GM19025 (cell line): Measurements from ENCODE around the gene NOC3L.

Experiments
- ATAC-seq: cut with Tn5 transposase; IDR thresholded peaks from one replicate; pipeline ENCODE4 v1.9.1; 2021; ENCODE audit warnings: mild to moderate bottlenecking, low read depth, moderate library complexity; ENCODE audit not compliant: unreplicated experiment

NOC3L gene

DNA sequence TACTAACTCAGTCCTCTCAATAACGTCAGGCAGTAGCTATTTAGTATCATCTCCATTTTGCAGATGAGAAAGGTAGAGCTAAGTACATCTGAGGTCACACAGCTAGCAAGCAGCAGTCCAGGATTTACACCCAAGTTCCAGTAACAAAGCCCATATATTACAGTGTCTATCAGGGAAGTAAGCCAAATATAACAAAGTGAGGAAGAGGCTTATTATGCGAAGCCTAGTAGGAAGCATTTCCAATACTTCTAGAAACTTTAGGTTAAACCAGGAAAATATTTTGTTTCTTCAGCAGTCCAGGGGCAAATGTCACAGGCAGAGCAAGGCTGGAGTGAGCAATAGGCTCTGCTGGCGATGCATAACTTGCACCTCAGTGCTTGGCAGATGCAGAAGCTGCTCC is 53.9 kb downstream of the NOC3L start:
- no peak for ATAC-seq

DNA sequence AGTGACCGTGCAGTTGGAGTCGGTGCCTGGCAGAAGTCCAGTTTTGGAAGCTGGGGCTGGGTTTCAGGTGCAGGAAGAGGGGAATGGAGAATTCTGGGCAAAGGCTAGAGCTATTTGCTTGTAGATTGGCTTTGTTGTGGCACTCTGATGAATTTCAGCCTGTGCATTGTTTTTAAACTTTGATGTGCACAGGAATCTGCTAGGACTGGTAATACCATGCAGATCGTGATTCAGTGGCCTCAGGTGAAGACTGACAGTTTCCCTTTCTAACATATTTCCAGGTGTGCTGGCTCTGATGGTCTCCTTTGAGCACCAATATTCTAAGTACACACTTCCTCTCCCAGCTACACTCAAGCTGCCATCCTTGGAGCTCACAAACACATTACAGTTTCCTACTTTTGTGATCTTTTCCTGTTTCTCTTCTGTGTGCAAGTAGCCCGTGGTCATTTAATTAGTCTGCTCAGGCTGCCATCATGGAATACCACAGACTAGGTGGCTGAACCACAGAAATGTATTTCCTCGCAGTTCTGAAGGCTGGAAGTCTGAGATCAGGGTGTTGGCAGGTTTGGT is 55.6 kb downstream of the NOC3L start:
- no peak for ATAC-seq

DNA sequence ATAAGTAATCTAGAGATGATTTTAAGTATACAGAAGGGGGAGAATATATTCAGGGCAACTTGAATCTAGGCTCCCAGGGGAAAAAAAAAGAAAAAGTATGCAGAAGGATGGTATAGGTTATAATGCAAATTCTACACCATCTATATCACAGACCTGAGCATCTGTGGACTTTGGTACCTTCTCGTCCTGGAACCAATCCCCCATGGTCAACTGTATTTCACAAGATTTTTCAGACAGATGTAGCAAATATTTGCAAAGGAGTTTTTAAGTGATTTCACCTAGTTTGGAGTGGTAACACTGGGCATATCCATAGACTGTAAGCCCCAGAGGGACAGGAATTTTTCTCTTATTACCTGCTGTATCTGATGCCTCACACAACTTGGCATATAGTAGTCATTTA is 58.8 kb downstream of the NOC3L start:
- ATAC-seq: no peak

DNA sequence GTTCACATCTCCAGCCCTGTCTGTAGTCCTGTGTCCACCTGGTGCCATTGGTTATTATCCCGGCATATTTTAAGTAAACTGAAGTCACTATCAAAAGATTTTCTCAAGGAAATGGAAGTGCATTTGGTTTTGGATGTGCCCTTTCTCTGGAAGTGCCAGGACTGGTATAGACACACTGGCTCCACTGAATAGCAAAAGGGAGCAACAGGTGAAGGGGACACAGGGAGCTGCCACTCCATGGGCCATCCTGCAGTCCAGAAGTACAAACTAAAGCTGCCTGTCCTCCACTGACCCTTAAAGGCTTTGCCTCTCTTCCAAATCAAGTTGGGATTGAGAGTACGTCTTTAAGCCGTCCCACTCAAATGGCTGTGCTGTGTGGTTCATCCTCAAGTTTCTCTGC is 62.7 kb downstream of the NOC3L start:
- ATAC-seq: no peak

DNA sequence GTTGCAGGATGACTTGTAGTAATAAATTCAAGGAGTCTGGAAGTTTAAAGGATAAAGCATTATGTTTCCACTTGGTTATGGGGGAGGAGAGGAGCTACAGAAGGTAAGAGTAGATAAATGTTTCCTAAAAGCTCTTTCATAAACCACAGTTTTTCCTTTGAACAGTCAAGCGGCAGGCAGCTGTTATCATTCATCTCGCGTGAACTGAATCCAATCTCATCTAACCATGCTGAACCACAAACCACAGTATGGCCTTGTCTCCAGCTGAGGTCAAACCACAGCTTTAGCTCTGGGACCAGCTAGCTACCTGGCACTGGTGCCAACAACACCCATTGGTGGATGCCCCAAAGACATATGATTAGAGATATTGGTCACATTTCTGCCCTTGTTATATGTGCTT is 63.3 kb downstream of the NOC3L start:
- no peak for ATAC-seq

DNA sequence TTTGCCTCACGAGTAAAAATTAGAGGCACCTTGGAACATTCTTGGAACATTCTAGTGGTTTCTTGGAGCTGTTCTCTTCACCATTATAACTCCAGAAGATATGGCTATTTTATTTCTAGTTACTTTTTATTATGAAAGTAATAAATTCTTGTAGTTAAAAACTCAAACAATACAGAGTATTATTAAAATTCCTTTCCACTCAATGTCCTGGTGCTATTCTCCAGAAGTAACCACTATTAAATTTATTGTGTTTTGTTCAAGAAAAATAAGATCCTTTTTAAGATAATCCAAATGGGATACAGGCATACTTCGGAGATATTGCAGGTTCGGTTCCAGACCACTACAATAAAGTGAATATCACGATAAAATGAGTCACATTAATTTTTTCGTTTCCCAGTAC is 68.6 kb downstream of the NOC3L start:
- no peak for ATAC-seq

DNA sequence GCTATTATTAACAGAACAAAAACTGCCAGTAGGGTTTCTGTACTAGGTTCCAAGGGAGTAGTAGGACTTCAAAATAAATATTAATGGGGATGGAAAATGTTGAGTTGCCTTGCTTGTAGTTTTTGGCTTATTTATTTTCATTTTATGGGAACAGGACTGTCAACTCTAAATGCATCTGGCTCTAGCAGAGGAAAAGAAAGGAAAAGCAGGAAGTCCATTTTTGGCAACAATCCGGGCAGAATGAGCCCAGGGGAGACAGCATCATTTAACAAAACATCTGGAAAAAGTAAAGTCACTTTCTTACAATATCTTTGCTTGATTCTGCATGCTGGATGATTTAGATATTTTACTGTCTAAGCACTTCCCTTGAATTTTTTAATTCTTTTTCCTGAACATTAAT is 69.4 kb downstream of the NOC3L start:
- no peak for ATAC-seq

DNA sequence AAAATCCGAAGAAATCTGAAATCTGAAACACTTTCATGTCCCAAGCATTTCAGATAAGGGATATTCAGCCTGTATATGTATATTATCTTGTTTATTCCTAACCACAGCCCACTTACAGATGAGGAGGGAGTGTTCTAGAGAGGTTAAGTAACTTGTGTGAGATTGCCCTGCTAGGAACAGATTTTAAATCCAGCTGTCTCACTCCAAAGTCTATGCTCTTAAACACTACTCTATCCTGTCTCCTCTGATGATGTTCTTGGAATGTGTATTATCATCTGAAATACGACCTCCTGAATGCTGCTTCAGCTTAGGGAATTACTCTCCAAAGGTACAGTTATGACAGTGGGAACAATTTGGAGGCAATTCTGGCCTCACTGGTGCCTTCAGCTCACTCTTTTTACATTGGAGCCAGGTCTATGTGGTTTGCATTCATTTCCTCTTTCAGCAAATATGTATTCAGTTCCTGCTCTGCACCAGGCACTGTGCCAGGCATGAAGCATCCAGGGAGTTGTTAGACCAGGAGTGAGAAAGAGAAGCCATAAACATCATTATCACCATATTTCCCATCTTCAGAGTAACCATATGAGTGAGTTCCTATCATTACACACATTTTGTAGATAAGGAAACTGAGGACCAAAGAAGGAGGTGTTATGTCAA is 70.2 kb downstream of the NOC3L start:
- ATAC-seq: no peak

DNA sequence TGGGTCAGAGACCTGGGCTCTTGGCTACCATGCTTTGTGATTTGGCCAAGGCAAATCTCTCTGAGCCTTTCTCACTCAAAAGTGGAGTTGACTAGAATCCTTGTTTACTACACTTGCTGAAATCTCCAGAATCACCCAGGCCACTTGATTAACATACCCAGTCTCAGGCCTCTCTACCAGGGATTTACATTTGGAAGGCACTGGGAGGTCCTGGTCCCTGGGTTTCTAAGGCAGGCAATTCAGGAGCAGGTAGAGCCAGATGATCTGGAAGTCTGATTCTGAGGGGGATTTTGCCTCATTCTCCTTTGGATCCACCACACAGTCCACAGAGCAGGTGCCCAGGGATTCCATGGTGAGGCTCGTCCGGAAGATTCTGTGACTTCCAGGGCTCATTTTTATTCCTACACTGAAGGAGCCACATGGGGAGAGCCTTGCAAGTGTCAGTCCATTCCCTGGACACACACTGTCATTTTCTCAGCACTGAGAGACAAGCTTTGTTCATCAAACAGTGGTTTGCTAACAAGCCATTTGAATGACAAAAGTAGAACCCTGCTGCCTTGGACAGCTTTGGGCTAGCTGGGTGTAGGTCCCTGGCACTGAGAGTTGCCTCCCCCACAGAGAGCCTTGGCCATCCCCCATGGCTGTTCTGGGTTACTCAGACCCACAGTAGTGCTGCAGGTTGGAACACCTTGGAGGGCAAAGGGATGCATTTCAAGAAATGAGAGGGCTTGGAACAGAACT is 74.2 kb downstream of the NOC3L start:
- ATAC-seq: no peak

DNA sequence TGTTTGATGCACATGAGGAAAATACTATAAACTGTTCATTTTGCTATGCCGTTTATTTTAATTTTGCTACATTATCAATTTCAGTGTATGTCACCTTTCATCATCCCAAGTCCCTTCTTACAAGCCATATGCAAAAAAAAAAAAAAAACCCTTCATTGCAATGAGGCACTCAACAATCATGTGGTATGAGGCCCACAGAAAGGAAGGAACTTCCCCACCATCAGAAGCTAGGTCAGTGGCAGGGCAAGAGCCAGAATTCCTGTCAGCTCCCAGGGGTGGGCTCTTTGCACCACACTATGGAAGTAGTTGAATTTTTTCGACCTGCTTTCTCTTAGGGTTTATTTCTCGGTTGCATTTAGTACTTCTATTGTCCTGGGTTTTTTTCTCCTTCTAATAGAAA is 75.4 kb downstream of the NOC3L start:
- ATAC-seq: no peak

DNA sequence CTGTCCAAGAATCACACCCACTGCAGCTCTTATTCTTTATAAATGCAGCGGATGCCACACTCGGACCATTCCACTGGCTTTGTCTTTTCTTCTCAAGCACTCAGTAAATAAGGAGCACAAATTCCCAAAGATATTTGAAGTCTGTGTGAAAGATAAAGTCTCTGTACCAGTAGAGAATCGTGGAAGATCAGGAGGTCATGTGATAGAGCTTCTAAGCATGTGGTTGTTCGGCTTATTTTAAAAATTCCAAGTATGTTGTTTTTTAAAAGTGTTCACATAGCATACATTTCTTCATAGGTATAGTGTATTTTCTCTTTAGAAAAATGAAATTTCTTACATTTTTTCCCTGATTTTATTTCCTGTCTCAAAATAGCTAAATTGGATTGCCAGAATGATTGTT is 75.8 kb downstream of the NOC3L start:
- ATAC-seq: no peak

DNA sequence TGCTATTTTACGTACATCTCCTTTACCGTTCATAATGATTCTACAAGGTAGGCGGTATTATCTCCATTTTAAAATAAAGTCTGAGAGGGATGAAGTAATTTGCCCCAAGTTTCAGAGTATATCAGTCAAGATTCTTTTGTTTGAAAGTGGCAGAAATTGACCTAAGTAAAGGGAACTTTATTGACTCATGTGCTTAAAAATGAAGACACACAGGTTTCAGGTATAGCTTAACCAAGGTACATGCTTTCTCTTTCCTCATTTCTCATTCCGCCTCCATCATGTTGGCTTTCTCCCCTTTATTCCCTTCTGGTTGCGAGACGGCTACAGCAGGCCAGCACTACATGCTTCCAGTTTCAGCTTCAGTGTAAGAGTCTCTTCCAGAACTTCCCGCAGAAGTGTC is 77.5 kb downstream of the NOC3L start:
- ATAC-seq: no peak
